Gastrocnemius medialis (tissue), 4 donors: Measurements from ENCODE around the gene PKNOX2.

Source experiments
- CTCF ChIP-seq, 5 experiments: fragments of 450-650 bp in 3 of 5; fragments of 200-600 bp in 2 of 5; sonication (generic) in 2 of 5; IDR thresholded peaks in 4 of 5; conservative IDR thresholded peaks in 1 of 5; 1 replicate in 4 of 5; 2 replicates in 1 of 5; pipeline ENCODE4 v1.5.1; 2016 to 2019; ENCODE audit warnings: antibody characterized with exemption in 5 of 5, mild to moderate bottlenecking in 3 of 5, moderate library complexity in 3 of 5
- POLR2A ChIP-seq, 2 donors: fragments of 450-650 bp; IDR thresholded peaks; one replicate each; pipeline ENCODE4 v1.6.1; 2017; ENCODE audit warnings: antibody characterized with exemption in 2 of 2, mild to moderate bottlenecking in 2 of 2, moderate library complexity in 2 of 2

- TF ChIP-seq CTCF (IDR thresholded peaks at IDR 0.05 in 4 of 5, conservative IDR thresholded peaks at IDR 0.05 in 1 of 5) (no peak), POLR2A (IDR thresholded peaks at IDR 0.05) (no peak)
Observed at GRCh38 chr11:125457814-125458343, 293.3 kb downstream of the PKNOX2 start.
